IMR-90 (cell line): ENCODE measurements around the gene CYB561D1.

ENCODE experiments used
- CTCF ChIP-seq: conservative IDR thresholded peaks from 2 replicates; pipeline ENCODE4 v1.5.1; 2012; ENCODE audit warnings: mild to moderate bottlenecking, low read depth, low read length, improper control_type of control experiment
- SMC3 ChIP-seq: fragments of 150-350 bp; IDR thresholded peaks from 2 replicates; pipeline ENCODE4 v1.6.1; 2016; ENCODE audit warnings: low read depth, mild to moderate bottlenecking, antibody characterized with exemption, low read length, moderate library complexity

GRCh38 chr1:109454497-109455133 lies 39.3 kb upstream of the CYB561D1 start:
- TF ChIP-seq CTCF (no peak), SMC3 (no peak)
